ENCODE measurements around the gene ZFP62. TPM values are rescaled to one million over a fixed set of nuclear protein-coding genes. Genes with fewer than 3 reads are reported as not detected.

Gene ZFP62
- total and polyA plus RNA-seq, 4 experiments from 2014 or later: 11.4 to 71.7 (median 46.1) TPM

DNA sequence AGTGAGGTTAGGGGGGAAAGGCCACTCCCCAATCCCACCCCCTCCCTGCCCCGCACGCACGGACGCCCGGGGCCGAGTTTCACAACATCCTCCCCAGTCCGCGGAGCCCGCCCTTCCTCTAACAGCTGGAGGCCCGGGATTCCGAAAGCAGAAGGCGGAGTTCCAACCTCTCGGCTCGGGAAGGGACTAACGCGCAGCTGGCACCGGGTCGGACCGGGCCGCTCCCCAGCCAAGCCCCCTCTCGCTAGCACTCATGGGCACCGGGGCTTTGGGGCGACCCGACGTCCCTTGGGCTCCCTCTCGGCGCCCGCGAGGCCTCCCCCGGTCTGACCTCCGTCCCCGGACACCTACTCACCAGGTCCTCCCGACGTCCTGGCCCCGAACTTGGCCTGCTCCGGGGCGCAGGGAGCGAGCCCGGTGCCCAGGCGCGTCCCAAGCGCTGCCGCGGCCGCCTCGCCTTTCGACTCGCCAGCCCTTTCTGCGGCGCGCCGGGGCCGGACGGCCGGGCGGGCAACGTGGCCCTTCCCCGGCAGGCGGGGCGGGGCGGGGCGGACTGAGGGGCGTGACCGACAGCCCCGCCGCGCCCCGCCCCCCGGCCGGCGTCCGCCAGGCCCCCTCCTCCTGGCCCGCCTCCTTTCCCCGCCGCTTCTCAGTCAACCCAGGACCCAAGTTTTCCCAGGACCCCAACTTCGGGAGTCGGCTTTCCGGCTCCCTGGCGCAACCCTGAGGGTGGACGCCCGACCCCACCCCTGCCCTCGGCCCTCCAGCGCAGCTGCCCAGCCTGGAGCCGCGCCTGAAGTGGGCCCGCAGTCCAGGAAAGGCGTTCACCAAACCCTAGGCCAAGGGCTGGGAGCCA lies 58.5 kb downstream of the ZFP62 start, which contains the start of gene MGAT1:
Gene MGAT1 (minus strand): TSS at position 482 of the 856 bp plus-strand sequence. CDS start 9,835 bp downstream, outside the sequence.
- POLR2A ChIA-PET (ENCODE audit: partially characterized antibody): interaction anchor here (0.7 to 10.8 kb wide), 22 partner anchors 8 to 459 kb away, joined by 3 to 236 read pairs (median 7); partner anchors contain the start of genes TRIM41, TRIM52 and ZFP62
- Histone ChIP-seq H3K27me3 (ENCODE audit: insufficient read depth, low read length) (no peaks in the 10 kb centered on the region), H3K27ac (ENCODE audit: low read depth, low read length) (peak within 1 kb of the TSS; percentile 87), H3K4me3 (ENCODE audit: low read length in 2 of 2) (peak within 1 kb of the TSS; percentile 38 to 84), H3K9me3 (ENCODE audit: control insufficient read depth in 1 of 2, low read length in 2 of 2) (no peaks in the 10 kb centered on the region), H3K36me3 (ENCODE audit: insufficient read depth, low read length) (peaks cover 15% of the 10 kb centered on the region), H3K4me1 (ENCODE audit: insufficient read depth, low read length) (peaks cover 82% of the 10 kb centered on the region)
- Mint-ChIP-seq H3K4me3 (peak within 1 kb of the TSS; percentile 87 to 99 (median 96)), H3K27me3 (no peaks in the 10 kb centered on the region), H3K36me3 (peaks cover 27 to 52% of the 10 kb centered on the region in 2 donors), H3K9me3 (no peaks in the 10 kb centered on the region), H3K4me1 (peaks cover 66 to 93% (median 77%) of the 10 kb centered on the region in 4 donors), H3K27ac (peak within 1 kb of the TSS; percentile 92 to 98 (median 95))
- peak; percentile 60 to 77 (median 66) for DNase-seq
- CTCF ChIA-PET (ENCODE audit: partially characterized antibody): interaction anchor here (1.0 to 15.0 kb wide), 8 partner anchors 9 to 66 kb away, joined by 3 to 109 read pairs (median 6); partner anchors contain the start of gene ZFP62
- intact Hi-C loops (cut with micrococcal nuclease): loop anchor here (1.0 to 10.0 kb wide), 8 partner anchors 8 to 420 kb away; partner anchors contain the start of genes CNOT6, TRIM41 and ZFP62

DNA sequence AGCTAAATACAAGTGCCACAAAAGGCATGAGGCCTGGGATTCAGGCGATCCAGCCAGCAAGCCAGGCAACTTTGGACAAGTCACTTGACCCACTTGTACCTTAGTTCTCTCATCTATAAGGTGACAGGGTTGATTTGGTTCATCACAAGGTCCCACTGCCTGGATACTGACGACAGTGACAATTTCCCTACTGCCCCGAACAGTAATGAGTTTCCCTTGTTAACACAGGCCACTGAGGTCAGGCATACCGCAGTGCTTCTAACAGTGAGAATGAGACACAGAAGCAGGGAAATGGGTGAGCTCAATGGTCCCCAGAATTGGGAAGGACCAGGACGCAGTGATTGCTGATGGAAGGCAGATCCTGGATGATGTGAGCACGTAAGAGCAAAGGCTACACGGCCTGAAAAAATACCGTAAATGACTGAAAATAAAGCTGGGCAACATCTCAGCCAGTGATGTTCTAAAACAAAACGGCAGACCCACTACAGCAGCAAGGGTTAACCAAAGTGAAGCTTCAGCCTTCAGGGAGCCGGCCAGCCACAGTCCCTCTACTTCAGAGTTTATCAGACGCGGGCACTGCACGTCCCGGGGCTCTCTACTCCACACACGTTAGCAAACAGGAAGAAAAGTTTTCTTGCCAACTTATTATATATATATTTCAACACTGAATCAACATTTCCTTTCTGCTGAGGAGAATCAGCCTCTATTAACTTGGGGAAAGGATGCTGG lies 59.3 kb downstream of the ZFP62 start:
- Histone ChIP-seq H3K4me3 (ENCODE audit: low read length in 2 of 2) (peak overlapping the region; percentile 38 to 84), H3K36me3 (ENCODE audit: insufficient read depth, low read length) (peaks cover 15% of the 10 kb centered on the region), H3K9me3 (ENCODE audit: control insufficient read depth in 1 of 2, low read length in 2 of 2) (no peaks in the 10 kb centered on the region), H3K4me1 (ENCODE audit: insufficient read depth, low read length) (peaks cover 80% of the 10 kb centered on the region), H3K27me3 (ENCODE audit: insufficient read depth, low read length) (no peaks in the 10 kb centered on the region), H3K27ac (ENCODE audit: low read depth, low read length) (peak overlapping the region; percentile 87)
- no peaks in the 10 kb centered on the region for H3K9me3 Mint-ChIP-seq
- CTCF ChIA-PET (ENCODE audit: partially characterized antibody): interaction anchor here (0.7 to 15.0 kb wide), 7 partner anchors 9 to 67 kb away, joined by 3 to 109 read pairs (median 4); partner anchors contain the start of gene ZFP62
- DNase-seq: no peak
- peak overlapping the region; percentile 87 to 99 (median 91) for H3K4me3 Mint-ChIP-seq
- POLR2A ChIA-PET (ENCODE audit: partially characterized antibody): interaction anchor here (0.7 to 10.8 kb wide), 9 partner anchors 7 to 460 kb away, joined by 3 to 236 read pairs (median 8); partner anchors contain the start of gene ZFP62
- peaks cover 27 to 55% of the 10 kb centered on the region in 2 donors for H3K36me3 Mint-ChIP-seq
- H3K27ac Mint-ChIP-seq: peak overlapping the region; percentile 78 to 91 (median 86)
- H3K27me3 Mint-ChIP-seq: no peaks in the 10 kb centered on the region
- peaks cover 61 to 93% (median 74%) of the 10 kb centered on the region in 4 donors for H3K4me1 Mint-ChIP-seq
- intact Hi-C loops (cut with micrococcal nuclease): loop anchor here (1.0 to 10.0 kb wide), 7 partner anchors 9 to 421 kb away; partner anchors contain the start of genes CNOT6 and TRIM41

DNA sequence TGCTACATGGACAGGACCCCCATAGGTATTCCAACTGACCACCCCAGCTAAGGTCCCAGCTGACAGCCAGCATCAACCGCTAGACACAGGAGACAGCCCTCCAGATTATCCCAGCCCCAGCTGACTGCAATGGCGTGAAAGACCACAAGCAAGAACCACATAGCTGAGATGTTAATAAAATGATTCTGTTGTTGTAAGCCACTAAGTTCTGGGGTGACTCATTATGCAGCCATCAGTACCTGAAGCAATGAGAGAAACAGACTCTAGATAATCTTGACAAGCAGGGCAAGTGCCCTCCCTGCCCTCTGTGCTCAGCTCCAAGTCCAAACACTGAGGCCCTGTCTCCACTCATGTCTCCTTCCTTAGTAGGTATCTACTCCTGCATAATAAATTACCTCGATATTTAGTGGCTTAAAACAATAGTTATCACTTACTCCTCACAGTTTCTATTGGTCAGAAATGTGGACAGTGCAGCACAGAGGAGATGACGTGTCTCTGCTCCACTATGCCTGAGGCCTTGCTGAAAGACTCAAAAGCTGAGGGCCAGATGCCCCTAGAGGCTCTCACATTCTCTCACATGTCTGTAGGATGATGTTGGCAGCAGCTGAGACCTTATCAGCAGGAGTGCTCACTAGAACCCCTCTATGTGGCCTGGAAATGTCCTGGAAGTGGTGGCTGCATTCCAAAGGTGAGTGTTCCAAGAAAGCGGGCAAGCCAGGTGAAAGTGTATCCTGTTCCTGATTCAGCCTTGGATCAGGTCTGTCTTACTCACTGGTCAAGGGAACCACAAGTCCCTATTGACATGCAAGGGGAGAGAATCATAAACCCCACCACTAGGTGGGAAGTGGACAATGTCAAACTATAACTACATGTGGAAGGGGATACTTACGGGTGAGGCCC lies 60.9 kb downstream of the ZFP62 start:
- CTCF ChIA-PET (ENCODE audit: partially characterized antibody): interaction anchor here (1.1 to 15.0 kb wide), 6 partner anchors 10 to 68 kb away, joined by 3 to 109 read pairs (median 5); no protein-coding TSS in a partner anchor
- no peak for DNase-seq
- no peaks in the 10 kb centered on the region for H3K9me3 Mint-ChIP-seq
- H3K36me3 Mint-ChIP-seq: peaks cover 35 to 67% of the 10 kb centered on the region in 2 donors
- intact Hi-C loops (cut with micrococcal nuclease): loop anchor here (5.0 to 10.0 kb wide), 2 partner anchors 357 to 385 kb away; no protein-coding TSS in a partner anchor
- Histone ChIP-seq H3K4me1 (ENCODE audit: insufficient read depth, low read length) (peaks cover 80% of the 10 kb centered on the region), H3K27ac (ENCODE audit: low read depth, low read length) (peak overlapping the region; percentile 87), H3K9me3 (ENCODE audit: control insufficient read depth in 1 of 2, low read length in 2 of 2) (no peaks in the 10 kb centered on the region), H3K4me3 (ENCODE audit: low read length in 2 of 2) (no peak overlapping the region), H3K36me3 (ENCODE audit: insufficient read depth, low read length) (peaks cover 15% of the 10 kb centered on the region), H3K27me3 (ENCODE audit: insufficient read depth, low read length) (no peaks in the 10 kb centered on the region)
- POLR2A ChIA-PET (ENCODE audit: partially characterized antibody): interaction anchor here (1.1 to 10.8 kb wide), 5 partner anchors 10 to 32 kb away, joined by 3 to 236 read pairs (median 5); no protein-coding TSS in a partner anchor
- no peaks in the 10 kb centered on the region for H3K27me3 Mint-ChIP-seq
- H3K27ac Mint-ChIP-seq: peak overlapping the region; percentile 81 to 96 (median 86)
- H3K4me1 Mint-ChIP-seq: peaks cover 65 to 93% (median 76%) of the 10 kb centered on the region in 4 donors
- H3K4me3 Mint-ChIP-seq: peak overlapping the region; percentile 31 to 97 (median 90)

DNA sequence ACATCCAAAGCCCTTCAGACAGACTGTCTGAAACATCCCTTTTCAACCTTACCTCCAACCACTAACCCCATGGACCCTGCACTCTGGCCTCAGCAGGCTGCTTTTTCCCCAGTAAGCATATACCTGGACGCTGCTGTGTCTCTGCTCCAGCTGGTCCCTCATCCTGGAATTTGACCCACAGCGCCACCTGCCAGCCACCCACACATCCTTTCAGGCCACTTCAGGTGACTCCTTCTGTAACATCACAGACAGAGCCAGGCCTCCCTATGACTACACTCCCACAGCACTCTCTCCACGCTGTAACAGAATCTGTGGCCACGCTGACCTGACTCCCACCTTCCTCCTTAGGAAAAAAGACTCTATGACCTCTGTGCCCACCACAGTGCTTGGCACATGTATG lies 61.9 kb downstream of the ZFP62 start:
- CTCF ChIA-PET (ENCODE audit: partially characterized antibody): interaction anchor here (0.6 to 15.0 kb wide), 7 partner anchors 10 to 69 kb away, joined by 3 to 109 read pairs (median 4); no protein-coding TSS in a partner anchor
- peaks cover 39 to 74% of the 10 kb centered on the region in 2 donors for H3K36me3 Mint-ChIP-seq
- H3K4me3 Mint-ChIP-seq: peak overlapping the region; percentile 53 to 97 (median 84)
- intact Hi-C loops (cut with micrococcal nuclease): no loop called here
- H3K27ac ChIP-seq (ENCODE audit: low read depth, low read length): peak overlapping the region; percentile 87
- H3K36me3 ChIP-seq (ENCODE audit: insufficient read depth, low read length): peaks cover 21% of the 10 kb centered on the region
- H3K27me3 Mint-ChIP-seq: no peaks in the 10 kb centered on the region
- no peak overlapping the region for H3K4me3 ChIP-seq (ENCODE audit: low read length in 2 of 2)
- H3K4me1 Mint-ChIP-seq: peaks cover 65 to 92% (median 74%) of the 10 kb centered on the region in 4 donors
- no peaks in the 10 kb centered on the region for H3K9me3 Mint-ChIP-seq
- H3K27ac Mint-ChIP-seq: peak overlapping the region; percentile 54 to 96 (median 86)
- H3K27me3 ChIP-seq (ENCODE audit: insufficient read depth, low read length): no peaks in the 10 kb centered on the region
- peaks cover 78% of the 10 kb centered on the region for H3K4me1 ChIP-seq (ENCODE audit: insufficient read depth, low read length)
- POLR2A ChIA-PET (ENCODE audit: partially characterized antibody): interaction anchor here (0.9 to 10.8 kb wide), 5 partner anchors 8 to 33 kb away, joined by 3 to 236 read pairs (median 5); no protein-coding TSS in a partner anchor
- no peaks in the 10 kb centered on the region for H3K9me3 ChIP-seq (ENCODE audit: control insufficient read depth in 1 of 2, low read length in 2 of 2)
- DNase-seq: no peak

DNA sequence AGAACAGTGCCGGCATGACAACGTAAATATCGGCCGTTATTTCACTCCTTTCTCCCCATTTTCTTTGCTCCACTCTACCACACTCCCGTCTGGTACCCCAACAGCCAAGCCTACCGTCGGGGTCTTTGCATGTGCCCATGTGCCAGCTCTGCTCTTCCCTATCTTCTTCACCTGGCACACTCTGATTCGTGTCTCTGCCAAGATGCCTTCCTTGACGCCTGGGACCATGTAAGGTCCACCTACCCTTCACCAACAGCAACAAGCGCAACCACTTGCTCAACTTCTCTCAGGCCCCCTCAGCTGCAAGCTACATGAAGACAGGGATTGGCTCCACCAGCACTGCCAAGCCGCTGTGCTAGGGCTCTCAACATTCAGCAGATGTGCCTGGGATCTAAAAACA lies 62.9 kb downstream of the ZFP62 start:
- Histone ChIP-seq H3K4me1 (ENCODE audit: insufficient read depth, low read length) (peaks cover 83% of the 10 kb centered on the region), H3K27ac (ENCODE audit: low read depth, low read length) (no peak overlapping the region), H3K36me3 (ENCODE audit: insufficient read depth, low read length) (peaks cover 22% of the 10 kb centered on the region), H3K27me3 (ENCODE audit: insufficient read depth, low read length) (no peaks in the 10 kb centered on the region), H3K4me3 (ENCODE audit: low read length in 2 of 2) (no peak overlapping the region), H3K9me3 (ENCODE audit: control insufficient read depth in 1 of 2, low read length in 2 of 2) (no peaks in the 10 kb centered on the region)
- Mint-ChIP-seq H3K27me3 (no peaks in the 10 kb centered on the region), H3K9me3 (no peaks in the 10 kb centered on the region), H3K27ac (peak overlapping the region; percentile 52 to 91 (median 81)), H3K4me3 (peak overlapping the region; percentile 5 to 97 (median 66)), H3K36me3 (peaks cover 45 to 76% of the 10 kb centered on the region in 2 donors), H3K4me1 (peaks cover 67 to 88% (median 78%) of the 10 kb centered on the region in 4 donors)
- intact Hi-C loops (cut with micrococcal nuclease): no loop called here
- DNase-seq: no peak
- CTCF ChIA-PET (ENCODE audit: partially characterized antibody): interaction anchor here (1.5 kb wide), 1 partner anchor 9 kb away, joined by 4 read pairs; no protein-coding TSS in a partner anchor
- POLR2A ChIA-PET (ENCODE audit: partially characterized antibody): interaction anchor here (4.8 to 10.8 kb wide), 2 partner anchors 15 to 33 kb away, joined by 26 to 166 read pairs; no protein-coding TSS in a partner anchor
